GM10266 (cell line): Measurements from ENCODE around the gene HNRNPU.

Source experiments
- DNase-seq: peaks from one replicate; pipeline ENCODE4 v3.0.0; 2012; ENCODE audit errors: extremely low spot score
- TF ChIP-seq, protein P1 (sequence below): IDR thresholded peaks from 2 replicates; pipeline ENCODE4 v1.5.1; 2012; ENCODE audit warnings: mild to moderate bottlenecking, low read depth; ENCODE audit not compliant: control insufficient read depth, insufficient read depth; ENCODE audit errors: missing control alignments

HNRNPU gene

DNA sequence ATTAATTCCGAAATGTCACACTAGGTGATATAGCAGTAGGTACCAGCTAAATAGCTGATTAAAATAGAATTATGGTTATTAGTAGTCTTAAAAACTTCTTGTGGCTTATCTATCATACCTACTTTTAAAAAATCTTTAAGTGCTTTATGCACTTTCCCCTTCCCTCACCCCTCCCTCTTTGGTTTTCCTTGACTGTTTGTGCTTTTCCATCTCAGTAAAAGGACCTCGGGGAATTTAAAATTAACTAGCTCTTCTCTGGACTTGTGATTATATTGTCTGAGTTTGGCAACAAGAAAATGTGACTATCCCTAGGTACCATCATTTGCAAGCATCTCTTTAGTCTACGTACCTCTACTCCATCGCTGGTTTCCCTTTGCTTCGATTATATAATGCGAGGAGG lies 17.7 kb downstream of the HNRNPU start:
- no peak for DNase-seq
- TF ChIP-seq, protein P1, sequence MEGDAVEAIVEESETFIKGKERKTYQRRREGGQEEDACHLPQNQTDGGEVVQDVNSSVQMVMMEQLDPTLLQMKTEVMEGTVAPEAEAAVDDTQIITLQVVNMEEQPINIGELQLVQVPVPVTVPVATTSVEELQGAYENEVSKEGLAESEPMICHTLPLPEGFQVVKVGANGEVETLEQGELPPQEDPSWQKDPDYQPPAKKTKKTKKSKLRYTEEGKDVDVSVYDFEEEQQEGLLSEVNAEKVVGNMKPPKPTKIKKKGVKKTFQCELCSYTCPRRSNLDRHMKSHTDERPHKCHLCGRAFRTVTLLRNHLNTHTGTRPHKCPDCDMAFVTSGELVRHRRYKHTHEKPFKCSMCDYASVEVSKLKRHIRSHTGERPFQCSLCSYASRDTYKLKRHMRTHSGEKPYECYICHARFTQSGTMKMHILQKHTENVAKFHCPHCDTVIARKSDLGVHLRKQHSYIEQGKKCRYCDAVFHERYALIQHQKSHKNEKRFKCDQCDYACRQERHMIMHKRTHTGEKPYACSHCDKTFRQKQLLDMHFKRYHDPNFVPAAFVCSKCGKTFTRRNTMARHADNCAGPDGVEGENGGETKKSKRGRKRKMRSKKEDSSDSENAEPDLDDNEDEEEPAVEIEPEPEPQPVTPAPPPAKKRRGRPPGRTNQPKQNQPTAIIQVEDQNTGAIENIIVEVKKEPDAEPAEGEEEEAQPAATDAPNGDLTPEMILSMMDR, result no peak

DNA sequence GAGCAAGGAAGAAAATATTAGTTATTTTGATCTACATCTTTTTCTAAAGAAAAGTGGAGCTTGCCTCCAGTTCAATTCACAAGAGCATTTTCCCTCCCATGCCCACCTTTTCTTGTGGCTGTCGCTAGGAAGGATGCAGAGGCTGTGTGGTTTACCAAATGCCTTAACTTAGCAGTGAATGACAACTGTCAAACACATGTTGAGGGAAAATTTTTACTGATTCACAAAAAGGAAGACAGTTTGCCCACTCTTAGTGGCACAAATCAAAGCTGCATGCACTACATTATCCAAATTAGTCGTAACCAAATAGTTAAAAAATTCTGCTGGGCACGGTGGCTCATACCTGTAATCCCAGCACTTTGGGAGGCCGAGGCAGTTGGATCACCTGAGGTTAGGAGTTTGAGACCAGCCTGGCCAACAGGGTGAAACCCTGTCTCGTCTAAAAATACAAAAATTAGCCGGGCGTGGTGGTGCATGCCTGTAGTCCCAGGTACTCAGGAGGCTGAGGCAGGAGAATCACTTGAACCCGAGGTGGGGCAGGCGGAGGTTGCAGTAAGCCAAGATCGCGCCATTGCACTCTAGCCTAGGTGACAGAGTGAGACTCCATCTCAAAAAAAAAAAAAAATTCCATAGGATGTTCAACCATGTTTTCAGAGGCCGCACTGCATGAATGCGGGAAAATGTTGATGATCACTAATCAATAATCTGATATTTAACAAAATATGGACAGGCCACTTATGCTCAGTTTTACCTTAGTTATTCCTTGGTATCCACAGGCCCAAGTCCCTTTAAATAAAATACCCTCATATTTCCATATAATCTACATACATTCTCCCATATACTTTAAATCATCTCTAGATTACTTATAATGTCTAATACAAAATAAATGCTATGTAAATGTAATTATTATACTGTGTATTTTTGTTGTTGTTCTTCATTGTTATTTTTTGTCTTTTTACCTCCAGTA lies 19.9 kb downstream of the HNRNPU start:
- no peak for DNase-seq
- TF ChIP-seq, protein P1, result no peak

DNA sequence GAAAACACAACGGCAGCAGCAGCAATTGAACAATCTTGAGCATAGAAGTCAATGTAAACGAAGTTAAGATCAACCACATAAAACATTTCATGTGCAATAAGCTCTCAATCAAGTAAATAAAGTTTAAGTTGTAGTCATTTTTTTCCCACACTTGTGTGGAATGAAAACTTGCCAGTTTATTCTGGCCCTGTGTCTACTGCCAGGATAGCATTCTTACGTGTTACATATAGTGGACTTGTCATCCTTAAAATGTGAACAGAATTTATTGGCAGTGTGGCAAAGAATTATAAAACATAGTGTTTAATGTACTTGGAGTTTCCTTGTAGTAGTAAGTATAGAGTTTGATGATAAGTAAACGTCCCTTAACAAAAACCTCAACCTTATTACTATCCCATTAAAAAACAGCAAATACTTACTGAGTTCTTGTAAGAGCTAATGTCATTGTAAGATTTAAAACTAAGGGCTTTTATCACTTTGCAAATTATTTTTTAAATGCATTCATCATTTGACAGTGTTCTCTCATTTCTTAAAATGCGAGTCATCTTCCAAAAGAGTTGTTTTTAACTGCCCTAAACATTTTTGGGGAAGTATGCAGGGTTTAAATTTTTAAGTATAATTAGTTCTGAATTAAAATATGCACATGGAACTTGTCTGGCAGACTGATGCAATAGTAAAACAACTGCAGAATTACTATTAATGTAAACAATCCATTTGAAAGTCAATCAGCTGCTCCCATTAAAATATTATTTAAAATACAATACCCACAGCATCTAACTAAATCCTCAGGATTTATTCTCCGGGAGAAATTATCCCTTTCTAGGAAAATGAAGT lies 21.0 kb downstream of the HNRNPU start:
- no peak for DNase-seq

DNA sequence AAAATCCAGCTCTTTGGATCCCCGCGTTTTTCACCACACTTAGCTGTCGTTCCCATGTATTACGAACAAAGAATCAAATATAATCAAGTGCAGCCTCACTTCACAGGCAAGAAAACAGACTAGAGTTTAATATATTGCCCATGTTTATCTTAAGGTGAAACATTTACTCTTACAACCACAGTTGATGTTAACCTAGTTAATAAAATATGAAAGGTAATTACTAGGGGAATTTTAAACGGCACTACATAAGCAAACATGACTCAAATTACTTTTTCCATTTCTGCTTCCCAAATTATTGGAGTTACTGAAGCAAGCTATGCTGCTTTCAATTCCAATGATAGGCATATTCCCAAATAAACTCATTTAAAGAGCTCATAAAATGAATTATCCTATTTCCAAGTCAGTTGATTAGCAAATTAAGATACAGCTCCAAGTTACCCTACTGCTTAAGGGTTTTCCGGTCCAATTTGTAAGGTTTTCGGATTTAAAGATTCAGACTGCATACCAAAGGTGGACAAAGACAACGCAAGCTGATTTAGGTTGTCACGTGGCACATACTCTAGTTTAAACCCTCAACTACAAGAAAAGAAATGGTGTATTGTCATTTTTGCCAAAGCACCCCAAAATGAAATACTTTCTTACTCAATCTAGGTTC lies 22.9 kb downstream of the HNRNPU start:
- TF ChIP-seq, protein P1, result no peak
- no peak for DNase-seq

More for the DNA sequence above, 21.0 kb downstream of the HNRNPU start:
- TF ChIP-seq, protein P1, result no peak

DNA sequence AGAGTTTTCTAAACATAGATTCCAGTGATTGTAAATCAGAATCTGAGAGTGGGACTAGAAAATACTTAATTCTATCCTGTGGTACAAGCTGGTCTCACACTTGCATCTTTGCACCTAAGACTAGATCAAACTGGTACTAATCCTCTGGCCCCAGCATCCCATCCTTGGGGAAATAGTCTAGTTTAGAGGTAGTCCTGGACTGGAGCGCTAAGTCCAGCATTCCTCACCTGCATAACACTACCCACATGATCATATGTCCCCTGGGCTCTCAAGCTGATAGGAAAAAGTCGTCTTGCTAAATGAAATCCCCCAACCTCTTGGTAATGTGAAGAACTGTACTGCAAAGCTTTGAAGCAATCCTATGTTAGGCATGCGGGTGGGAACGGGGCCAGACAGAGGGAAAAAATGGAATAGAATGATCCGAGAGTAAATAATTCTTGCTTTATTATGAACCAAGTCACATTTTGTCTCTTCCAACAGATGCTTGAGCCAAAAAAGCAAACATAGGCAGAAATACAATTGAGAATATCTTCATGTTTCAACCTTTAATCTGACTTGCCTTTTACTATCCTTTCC lies 24.0 kb downstream of the HNRNPU start:
- DNase-seq, result no peak
- TF ChIP-seq, protein P1, result no peak

DNA sequence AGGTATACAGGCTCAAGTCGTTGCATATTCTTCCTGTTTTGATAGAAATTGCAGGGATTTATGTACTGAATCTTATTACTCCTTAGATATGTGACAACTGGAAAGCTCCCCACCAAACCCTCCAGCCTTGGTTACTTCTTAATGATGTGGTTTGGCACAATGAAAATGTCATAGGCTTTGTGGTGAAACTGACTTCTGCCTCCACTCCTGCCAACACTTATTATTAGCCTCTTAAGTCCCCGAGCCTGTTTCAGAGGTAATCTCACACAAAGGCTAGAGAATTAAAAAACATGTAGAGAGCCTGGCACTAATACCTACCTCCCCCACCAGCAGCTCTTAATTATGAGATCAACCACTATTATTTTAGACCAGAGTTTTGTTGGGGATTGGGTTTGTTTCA lies 24.7 kb downstream of the HNRNPU start:
- TF ChIP-seq, protein P1, result no peak
- no peak for DNase-seq
